ENCODE data around the gene COG6.
A peak's percentile ranks its signal among the peaks of the same experiment; 100 is the strongest.

Gene COG6

DNA sequence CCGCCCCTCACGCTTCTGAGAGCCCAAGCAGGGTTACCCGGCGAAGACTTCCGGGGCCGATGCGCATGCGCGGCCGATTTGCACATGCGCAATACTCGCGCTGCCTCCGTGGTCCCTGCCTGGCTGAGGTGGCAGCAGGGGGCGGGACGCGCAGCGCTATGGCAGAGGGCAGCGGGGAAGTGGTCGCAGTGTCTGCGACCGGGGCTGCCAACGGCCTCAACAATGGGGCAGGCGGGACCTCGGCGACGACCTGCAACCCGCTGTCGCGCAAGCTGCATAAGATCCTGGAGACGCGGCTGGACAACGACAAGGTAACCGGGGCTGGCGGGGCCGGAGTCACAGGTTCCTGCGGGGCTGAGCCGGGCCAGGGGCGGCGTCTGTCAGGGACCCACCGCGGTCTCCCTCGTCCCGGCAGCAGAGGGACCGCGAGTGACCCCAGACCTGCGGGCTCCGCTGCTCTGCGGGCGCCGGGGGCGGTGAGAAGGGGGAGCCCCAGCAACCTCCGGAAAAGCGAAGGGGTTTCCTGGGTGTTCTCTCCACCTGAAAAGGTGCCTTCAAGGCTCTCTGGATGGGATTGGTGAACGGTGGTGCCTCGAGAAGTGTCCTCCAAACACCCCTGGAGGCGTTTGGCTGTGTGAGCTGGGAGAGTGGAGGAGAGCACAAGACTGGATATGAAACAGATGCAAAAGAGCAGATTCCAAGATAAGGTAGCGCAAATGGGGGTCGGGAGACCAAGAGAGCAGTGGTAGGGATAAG, at the start of gene COG6:
COG6 (plus strand) TSS at position 94 of the 756 bp plus-strand sequence; CDS start at position 159, 65 bp downstream.
- peak; percentile 96 for DNase-seq (ENCODE audit: low read depth, low spot score)

DNA sequence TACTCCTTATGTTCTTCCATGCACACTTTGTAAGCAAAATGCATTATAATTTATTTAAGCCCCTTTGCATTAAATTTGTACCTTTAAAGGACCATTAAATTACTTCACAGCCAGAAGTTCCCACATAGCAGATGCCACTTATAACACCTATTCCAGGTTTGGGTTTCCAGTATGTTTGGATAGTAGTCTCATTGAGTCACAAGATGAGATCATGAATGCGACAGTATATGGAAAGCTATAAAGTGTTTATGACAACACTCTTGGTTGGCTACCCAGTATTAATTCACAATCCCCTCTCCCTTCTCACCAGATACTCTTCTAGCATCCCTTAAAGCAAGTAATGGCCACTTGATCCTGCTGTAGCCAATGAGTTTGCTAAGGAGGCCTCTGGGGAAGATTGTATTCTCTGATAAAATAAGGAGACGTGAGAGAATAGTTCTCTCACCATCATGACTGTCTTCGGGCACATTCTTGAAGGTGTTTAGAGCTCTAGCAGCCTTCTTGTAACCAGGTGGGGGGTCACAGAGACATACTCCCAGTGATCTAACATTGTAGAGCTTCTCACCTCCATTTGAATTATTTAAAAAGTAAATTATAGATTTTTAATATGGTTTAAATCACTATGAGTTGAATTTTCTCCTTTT, 49.7 kb upstream of the COG6 start:
- DNase-seq (ENCODE audit: low read depth, low spot score) = no peak

DNA sequence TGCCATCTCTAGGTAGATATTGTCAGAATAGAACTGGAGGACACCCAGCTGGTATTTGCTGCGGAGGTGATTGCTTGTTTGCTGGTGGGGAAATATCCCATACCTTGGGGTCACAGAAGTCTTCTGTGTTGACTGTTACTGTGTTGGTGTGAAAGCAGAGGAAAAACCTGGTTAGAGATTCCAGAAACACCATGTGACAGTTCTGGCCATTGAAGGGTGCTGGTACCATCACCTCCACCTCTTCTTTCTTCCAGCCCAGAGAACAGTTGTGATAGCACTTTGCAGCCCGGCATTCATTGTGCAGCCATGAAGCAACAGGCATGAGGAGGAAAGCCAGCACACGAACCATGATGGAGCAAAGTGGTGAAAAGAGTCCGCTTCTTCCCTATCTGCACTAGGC, 47.6 kb upstream of the COG6 start:
- no peak for DNase-seq (ENCODE audit: low read depth, low spot score)

DNA sequence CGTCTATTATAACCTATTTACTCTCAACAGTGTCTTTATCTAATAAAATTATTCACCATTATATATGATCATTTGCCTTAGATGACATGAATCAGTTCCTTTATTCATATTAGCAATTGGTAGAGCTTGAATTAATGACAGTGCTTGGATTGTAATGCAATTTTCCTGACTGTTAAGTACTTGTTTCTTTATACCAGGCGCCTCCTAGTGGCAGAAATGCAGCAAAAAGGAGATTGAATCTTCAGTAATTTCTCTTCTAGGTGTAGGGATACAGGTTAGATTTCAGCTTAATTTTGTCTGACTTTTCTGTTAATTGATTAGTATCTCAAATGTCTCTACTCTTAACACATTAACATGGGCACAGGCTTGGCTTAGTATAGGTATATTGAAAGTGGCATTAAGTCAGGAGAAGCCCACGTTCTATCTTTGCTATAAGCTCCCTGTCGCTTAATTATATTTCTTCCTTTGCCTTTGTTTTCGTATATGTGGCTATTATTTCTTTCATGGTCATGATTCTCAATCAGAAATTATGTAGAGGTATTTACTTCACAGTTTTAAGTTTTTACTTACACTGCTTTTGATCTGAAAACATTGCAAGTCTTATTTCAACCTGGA, 43.3 kb upstream of the COG6 start:
- DNase-seq (ENCODE audit: low read depth, low spot score) = peak; percentile 82

DNA sequence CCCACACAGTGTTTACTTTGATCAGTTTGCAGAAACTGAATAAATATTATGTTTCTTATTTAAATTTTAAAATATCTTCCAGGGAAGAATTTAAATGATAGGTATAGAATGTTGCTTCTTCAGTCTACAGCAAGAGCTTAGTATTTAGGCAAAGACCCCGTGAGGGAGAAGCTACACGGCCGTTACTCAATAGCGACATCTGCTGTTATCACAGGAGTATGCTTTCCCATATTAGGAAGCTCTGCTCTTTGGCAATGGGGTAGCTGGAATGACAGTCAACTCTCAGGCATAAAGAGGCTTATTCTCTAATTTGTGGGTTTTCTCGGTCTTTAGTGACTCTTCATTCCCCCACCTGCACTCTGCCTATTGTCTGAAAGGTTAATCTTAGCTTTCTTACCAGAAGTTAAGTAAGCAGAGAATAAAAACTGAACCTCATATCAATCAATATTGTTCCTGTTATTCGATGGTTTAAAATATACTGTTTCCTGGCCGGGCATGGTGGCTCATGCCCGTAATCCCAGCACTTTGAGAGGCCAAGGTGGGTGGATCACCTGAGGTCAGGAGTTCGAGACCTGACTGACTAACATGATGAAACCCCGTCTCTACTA, 39.3 kb upstream of the COG6 start:
- peak; percentile 85 for DNase-seq (ENCODE audit: low read depth, low spot score)

DNA sequence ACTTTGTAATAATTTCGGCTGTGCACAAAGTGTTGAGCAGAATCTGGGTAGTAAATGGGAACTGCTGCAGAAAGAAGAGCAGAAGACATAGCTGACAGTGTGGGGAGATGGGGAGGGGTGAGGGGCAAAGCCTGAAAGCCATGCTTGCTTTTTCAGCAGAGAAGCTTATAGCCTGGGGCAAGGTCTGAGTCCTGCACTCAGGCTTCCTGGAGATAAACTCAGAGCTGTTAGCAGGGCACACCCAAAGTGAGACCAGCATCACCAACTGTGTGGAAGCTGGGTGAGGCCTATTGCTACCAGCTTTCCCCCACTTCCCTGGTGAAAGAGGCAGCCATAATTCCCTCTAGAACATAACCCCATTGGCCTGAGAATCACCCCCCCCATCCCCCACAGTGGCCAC, 36.9 kb upstream of the COG6 start:
- DNase-seq (ENCODE audit: low read depth, low spot score) = no peak

DNA sequence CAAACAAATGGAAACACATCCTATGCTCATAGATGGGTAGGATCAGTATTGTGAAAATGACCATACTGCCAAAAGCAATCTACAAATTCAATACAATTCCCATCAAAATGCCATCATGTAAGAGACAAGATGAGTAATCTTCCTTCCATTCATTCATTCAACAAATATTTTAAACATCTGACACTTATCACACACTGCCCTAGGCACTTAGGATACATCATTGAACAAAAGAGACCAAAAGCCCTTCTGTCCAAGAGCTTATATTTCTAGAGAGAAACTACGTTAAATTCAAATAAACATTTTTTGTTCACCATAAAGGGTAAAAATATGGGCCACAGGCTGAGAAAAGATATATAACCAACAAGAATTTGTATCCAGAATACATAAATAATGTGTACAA, 32.0 kb upstream of the COG6 start:
- DNase-seq (ENCODE audit: low read depth, low spot score) = no peak

DNA sequence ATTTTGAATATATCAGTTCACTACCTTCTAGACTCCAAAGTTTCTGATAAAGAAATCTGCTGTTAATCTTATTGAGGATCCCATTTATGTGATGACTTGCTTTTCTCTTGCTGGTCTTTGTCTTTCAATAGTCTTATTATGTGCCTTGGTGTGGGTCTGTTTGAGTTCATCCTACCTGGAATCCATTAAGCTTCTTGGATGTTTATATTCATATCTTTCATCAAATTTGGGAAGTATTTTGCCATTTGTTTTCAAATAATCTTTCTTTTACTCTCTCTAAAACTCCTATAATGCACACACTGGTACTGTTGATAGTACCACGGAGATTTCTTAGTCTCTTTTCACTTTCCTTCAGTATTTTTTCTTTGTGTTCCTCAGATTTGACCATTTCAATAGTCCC, 24.2 kb upstream of the COG6 start:
- DNase-seq (ENCODE audit: low read depth, low spot score) = no peak

DNA sequence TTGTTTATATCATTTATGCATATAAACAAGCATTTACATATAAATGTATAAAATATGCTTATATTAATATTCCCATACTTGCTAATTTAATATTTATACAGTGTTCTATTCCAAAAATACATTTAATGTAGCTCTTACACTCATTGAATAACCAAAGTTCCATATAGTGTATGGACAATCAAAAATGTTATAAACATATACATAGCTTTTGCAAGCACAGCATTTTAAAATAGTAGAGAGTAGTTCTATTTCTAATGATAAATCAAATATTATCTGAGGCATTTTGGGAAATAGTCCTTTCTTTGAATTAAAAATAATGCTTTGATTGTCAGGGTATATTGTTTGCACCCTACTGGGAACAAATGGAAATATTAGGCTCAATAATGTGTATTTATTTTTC, 22.5 kb upstream of the COG6 start:
- DNase-seq (ENCODE audit: low read depth, low spot score) = no peak

DNA sequence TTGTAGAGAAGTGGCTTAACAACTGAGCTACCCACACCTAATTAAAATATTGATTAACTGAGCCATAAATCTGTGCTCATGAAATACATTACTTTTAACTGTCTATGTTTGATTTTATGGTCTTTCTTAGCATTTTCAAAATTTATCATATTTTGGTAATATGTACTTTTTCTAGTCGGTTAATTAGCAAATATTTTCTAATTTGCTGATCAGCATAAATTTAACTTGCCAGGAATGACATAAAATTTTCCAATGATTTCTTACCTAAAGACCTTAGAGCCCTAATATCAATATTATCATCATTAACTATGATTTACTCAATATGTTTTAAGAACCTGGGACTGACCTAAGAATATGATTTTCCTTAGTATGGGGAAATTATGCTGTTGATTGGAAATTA, 19.9 kb upstream of the COG6 start:
- no peak for DNase-seq (ENCODE audit: low read depth, low spot score)

DNA sequence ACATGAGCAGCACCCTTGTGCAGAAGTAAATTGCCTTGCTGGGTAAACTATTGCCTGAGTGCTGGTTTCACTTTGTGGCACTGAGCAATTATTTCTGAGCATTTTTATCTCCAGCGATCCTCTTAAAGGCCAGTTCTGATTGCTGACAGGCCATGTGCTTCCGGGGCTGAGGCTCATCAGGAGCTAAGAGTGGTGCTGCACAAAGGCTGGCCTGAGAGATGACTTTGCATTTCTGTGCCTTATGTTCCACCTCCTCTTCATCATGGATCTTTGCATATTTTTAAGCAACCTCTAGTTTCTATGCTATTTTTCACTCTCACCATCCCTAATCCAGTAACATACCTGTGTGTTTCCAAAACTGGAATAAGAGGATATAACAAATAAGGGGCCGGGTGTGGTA, 17.6 kb upstream of the COG6 start:
- no peak for DNase-seq (ENCODE audit: low read depth, low spot score)

DNA sequence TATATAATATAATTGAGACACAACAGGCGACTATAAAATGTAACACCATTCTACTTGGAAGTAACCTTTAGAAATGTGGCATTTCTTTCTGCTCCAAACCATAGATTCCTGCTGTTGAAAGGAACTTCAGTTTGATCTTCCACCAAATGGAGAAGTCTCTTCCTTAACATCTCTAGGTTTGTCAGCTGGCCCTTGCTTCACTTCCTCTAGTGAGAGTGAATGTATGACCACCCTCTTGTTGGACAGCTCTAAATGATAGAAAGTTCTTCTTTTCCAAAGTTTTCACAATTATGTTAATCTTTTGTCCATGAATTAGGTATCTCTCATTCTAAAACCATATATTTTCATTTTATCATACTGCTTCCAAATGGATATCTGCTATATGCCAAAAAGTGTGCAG, 13.8 kb upstream of the COG6 start:
- DNase-seq (ENCODE audit: low read depth, low spot score) = no peak

DNA sequence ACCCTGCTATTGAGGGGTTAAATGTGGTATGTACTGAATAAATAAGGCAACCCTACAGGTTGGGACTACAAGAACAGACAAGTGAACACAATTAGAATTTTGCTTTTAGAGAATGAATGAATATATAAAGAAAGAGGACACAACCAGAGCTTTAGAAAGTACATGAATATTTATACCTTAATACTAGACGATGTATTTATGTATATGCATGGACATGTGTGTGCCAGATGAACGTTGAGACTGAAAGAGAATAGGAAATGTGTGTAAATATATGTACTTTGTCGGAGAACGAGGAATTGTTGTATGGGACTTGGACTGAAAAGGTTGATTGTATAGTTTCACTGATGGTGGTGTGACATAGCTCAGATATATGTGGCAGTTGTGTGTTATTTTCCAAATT, 9.3 kb upstream of the COG6 start:
- DNase-seq (ENCODE audit: low read depth, low spot score) = no peak

DNA sequence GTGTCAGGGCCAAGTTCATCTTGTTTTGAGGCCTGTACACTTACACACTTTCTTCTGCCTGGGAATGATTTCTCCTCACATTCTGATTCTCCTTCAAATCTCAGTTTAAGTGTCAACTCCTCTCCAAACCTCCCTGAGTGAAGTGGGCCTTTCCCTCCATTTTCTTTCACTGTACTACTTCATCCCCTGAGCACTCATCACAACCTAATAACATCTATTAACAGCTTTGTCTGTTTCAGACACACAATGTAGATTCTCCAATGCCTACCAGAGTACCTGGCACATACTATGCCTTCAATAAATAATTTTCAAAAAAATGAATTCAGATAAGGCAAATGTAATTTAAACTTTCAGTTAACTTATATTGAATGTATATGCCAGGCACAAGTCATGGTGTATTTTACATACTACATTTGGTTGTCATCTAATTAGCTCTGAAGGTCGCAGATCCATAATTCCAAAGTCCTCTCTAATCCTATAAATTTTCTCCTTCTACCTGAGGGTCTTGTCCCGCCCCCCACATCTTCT, 357 bp upstream of the COG6 start:
- peak; percentile 3 for DNase-seq (ENCODE audit: low read depth, low spot score)

DNA sequence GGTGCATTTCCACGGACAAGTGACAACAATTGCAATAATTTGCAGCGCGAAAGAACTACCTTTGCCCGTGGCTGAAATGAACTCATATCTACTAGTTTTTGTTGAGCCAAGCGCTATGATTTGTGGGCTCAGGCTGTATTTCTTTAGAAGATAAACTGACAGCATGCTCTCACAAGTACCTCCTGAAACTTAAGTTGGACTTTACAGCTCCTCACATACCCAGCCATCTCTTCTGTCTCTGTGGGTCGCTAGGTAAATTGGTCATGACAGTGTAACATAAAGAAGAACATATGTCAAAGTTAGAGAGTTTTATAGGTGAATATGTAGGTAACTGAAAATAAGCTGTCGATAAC, 839 bp downstream of the COG6 start:
- DNase-seq (ENCODE audit: low read depth, low spot score) = no peak

DNA sequence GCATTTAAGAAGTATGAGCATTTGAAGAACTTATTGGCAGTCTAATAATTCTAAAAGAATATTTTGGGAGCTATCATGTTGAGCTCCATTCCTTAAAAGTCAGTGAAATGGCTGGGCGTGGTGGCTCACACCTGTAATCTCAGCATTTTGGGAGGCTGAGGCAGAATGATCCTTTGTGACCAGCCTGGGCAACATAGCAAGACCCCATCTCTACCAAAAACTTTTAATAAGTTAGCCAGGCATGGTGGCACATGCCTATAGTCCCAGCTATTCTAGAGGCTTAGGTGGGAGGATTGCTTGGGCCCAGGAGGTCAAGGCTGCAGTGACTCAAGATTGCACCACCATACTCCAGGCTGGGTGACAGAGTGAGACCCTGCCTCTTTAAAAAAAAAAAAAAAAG, 8.0 kb downstream of the COG6 start:
- no peak for DNase-seq (ENCODE audit: low read depth, low spot score)

DNA sequence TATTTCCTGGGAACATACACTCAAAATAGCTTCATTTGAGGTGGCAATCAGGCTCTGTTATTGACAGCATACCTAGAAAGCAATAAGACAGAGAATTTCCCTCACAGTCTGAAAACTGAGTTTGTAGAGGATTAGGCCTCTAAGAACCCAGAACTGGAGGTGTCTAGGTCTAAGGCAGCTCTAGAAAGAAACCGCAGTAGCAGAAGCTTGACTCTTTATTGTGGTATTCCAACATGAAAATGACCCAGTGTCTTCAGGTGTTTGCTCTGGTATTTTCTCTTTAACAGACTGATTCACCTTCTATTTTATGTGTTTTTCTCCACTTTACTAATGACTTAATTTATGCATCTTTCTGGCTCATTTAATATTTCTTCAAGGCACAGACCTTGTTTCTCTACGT, 8.5 kb downstream of the COG6 start:
- DNase-seq (ENCODE audit: low read depth, low spot score) = no peak

DNA sequence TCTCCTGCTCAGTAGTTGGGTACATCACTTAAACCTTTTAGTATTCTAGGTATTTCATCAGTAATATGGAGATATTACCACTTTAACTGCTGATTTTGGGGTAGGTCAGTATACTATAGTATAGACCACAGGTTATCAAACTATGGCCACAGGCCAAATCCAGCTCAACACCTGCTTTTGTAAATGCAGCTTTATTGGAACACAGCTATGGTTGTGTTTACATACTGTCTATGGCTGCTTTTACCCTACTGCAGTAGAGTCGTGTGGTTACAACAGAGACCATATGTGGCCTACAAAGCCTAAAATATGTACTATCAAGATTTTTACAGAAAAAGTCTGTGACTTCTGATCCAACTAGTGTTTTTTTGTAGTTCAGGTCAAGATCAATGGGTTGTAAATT, 10.3 kb downstream of the COG6 start:
- DNase-seq (ENCODE audit: low read depth, low spot score) = no peak

DNA sequence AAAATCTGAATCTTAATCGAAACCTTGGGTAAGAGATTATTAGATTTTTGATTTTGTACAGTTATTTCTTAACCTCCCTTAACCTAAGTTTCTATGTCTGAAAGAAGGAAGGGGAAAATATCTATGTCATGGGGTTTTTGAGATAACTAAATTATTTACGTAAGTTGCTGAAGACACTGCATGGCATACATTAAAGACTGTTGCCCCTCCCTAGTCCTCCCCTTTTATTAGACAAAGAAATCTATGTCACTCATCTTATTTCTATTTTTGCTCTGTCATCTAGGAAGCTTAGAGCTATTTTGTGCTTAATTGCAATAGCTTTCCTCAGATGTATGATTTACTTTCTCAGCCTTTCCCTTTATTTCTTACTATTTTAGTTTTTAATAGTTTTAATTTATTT, 15.0 kb downstream of the COG6 start:
- DNase-seq (ENCODE audit: low read depth, low spot score) = no peak

DNA sequence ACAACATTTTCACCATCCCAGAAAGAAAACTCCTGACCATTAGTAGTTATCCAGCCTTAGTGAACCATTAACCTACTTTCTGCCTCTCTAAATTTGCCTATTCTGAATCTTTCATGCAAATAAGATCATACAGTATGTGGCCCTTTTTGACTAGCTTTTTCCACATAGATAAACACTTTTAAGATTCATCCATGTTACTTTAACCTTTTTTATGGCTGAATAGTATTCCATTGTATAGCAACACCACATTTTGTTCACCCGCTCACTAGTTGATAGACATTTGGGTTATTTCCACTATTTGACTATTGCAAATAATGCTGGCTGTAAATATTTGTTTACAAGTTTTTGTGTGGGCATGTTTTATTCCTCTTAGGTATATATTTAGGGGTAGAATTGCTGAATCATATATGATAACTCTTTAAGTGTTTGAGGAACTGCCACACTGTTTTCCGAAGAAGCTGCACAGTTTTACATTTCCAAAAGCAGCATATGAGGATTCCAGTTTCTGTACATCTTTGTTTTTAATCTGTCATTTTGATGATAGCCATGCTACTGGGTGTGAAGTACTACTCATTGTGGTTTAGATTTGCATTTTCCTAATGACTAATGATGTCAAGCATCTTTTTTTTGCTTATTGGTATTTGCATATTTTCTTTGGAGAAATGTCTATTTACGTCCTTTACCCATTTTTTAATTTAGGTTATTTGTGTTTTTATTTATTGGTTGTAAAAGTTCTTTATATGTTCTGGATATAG, 17.1 kb downstream of the COG6 start:
- no peak for DNase-seq (ENCODE audit: low read depth, low spot score)

DNA sequence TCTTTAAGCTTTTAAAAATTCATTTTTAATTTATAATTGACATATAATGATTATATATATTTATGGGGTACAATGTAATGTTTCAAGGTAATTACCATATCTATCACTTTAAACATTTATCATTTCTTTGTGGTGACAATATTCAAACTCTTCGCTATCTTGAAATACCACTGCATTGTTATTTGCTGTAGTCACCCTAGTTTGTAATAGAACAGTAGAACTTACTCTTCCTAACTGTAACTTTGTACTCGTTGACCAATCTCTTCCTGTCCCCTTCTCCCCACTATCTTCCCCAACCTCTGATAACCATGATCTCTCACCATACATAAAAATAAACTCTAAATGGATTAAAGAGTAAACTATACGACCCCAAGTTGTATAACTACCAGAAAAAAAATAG, 20.4 kb downstream of the COG6 start:
- DNase-seq (ENCODE audit: low read depth, low spot score) = no peak
